ACHN (cell line): ENCODE measurements around the gene MAGI2.

ENCODE experiments used
- DNase-seq: peaks from one replicate; pipeline ENCODE4 v3.0.0-alpha.2; 2015
- in situ Hi-C: cut with HindIII; loops from 2 replicates; pipeline ENCODE4 v1.10.0; 2017; ENCODE audit warnings: low sequenced_read_pairs, low pct_ligation_motif_present, low pct_unique_long_range_greater_than_20kb

Gene MAGI2

DNA sequence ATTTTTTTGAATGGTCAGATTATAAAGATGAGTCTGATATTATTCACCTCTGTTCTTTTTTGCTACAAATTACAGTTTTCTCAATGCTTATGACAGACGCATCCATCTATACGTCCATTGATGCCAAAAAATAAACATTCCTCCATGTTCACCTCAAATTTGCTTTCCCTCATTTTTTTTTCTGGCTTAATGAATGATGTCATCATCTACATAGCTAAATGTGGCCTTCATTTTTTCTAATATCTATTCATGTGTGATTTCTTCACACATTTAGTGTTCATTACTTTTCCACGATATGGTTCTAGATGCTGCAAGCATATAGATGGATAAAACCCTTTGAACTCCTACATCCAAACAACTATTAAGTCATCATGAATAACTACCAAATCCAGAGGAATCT is 163.1 kb downstream of the MAGI2 start:
- no peak for DNase-seq
- in situ Hi-C loops, result loop anchor here (25.0 kb wide), 1 partner anchor 747 kb away; no protein-coding TSS in a partner anchor

DNA sequence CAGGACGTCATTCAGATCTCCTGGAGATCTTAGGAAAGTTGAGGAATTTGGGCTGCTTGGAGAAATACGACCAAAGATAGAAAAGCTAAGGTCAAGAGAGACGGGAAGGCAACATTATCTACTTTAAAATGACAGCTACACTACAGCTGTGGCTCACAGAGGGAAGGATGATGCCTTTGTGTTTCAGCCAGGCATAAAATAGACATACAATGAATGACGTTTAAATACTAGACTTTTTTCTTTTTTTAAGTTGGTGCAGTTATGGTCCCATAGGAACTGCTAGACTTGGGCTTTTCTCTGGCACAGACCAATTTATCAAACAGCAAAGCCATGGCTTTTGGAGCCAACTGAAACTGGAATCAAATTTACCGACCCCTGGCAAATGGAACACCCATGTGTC is 164.8 kb downstream of the MAGI2 start:
- in situ Hi-C loops, result loop anchor here (25.0 kb wide), 1 partner anchor 749 kb away; no protein-coding TSS in a partner anchor
- DNase-seq, result no peak

DNA sequence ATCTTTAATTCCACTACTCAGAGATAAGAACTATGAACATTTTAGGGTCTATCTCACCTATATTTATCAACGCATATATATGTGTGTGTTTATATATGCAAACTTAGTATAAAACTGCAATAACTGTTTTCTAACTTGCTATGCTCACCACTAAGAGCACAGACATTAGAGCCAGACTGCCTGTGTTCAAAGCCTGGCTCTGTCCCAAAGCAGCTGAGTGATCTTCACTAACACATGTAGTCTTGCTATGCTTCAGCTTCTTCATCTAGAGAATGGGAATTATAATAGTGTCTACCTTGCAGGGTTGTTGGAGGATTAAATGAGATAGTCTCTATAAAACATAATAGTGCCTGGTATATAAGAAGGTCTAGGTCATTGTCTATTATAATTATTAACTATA is 165.5 kb downstream of the MAGI2 start:
- no peak for DNase-seq
- in situ Hi-C loops, result loop anchor here (25.0 kb wide), 1 partner anchor 749 kb away; no protein-coding TSS in a partner anchor

DNA sequence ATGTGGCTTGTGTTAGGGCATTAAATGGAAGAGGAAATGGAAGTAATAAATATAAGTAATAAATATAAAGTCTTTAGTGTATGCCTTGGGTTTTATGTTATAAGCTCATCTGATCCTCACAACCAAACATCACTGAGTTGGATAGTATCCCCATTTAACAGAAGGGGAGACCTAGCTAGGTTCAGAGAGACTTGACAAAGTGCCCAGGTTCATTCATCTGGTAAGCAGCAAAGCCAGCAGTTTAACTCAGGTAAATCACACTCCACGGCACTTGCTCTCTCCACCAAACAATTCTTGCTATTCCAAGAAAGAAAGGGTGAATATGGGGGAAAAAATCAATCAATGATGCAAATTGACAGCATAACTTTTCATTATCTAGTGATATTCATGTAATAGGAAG is 167.3 kb downstream of the MAGI2 start:
- DNase-seq, result no peak
- in situ Hi-C loops, result loop anchor here (25.0 kb wide), 1 partner anchor 751 kb away; no protein-coding TSS in a partner anchor

DNA sequence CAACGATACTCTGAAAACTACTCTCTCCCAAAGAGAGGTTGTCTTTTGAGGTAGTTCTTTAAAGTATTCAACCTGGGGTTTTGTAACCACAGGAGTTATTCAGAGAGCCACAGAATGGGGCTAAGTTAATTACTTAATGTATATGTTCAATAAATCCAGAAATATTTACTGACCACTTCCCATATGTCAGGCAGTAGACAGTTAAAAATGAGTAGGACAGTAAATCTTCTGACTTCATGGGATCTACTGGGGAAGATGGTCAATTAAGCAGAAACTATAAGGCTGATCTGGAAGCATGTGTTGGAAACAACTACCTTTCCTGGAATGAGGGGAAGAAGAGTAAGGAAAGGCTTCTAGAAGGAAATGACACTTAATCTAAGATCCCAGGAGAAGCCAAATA is 167.7 kb downstream of the MAGI2 start:
- no peak for DNase-seq
- in situ Hi-C loops, result loop anchor here (25.0 kb wide), 1 partner anchor 752 kb away; no protein-coding TSS in a partner anchor

DNA sequence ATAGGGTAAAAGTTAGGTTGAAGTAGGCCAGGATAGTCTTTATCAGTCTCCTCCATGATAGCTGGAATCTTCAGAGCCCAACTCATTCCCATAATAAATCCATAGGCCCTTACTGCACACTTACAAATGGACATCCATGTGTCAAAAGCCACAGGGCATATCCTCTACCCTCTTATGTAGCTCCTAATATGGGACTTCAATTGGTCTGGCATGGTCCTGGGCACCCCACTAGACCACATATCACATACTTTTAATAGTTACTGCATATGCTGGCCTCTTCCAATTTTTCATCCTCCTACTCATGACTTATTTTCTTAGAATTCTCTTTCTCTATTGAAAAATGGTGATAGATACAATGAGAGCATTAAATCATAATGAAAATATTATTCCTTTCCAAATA is 169.3 kb downstream of the MAGI2 start:
- in situ Hi-C loops, result loop anchor here (25.0 kb wide), 1 partner anchor 753 kb away; no protein-coding TSS in a partner anchor
- no peak for DNase-seq

DNA sequence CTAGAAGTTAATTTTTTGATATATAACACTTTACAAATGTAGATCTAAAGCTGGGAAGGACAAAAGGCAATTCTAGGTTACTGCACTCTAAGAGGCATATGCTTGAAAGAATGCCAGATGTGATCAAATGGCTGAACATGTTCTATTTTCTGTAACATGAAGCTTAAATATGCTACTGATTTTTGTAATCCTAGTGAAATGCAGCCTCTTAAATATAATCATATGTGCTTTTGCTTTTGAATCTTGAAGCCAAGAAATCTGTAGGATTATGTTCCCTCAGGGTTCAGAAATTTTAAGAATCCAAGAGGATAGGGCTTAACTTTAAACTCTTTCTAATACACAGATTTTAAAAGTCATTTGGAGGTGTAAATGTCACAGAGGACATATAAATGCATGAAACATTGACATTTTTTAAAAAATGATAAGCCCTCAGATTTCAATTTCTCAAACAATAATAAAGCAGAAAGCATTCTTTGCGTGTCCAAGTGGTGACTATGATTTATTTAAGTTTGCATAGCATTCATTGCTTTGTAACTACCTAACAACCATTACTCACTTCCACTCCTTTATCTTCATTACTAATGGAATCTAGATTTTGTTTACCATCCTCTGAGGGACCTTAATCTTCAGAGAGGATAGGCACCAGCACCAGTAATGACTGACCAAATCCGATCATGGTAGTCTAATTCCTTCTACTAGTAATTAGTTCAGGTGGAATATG is 170.4 kb downstream of the MAGI2 start:
- in situ Hi-C loops, result loop anchor here (25.0 kb wide), 1 partner anchor 754 kb away; no protein-coding TSS in a partner anchor

DNA sequence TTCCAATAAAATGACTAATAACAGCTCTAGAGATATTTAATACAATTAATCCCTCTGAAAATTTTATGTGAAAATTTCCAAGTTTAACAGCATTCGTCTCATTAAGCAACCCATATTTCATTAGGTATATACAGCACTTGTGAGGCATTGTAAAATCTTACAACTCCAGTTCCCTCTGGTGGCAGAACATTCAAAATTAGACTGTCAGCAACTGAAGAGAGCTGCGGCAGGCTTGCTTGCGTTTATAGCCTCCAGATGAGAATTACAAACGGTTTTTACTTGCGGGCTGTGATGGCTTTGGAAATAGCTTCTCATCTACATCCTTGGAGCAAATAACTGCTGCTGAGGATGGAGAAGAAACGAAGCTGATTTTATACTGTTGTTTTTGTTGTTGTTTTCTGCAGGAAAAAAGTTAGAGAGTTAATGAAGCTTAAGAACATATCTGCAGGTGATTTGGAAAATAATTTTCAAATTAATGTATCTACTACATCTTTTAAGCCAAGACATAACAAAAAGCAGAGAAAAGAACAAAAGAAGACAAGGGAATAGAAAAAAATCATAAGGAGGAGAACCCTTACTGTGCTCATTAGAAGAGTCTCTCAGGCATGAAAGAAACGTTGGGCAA is 171.3 kb downstream of the MAGI2 start:
- peak; percentile 58 for DNase-seq
- in situ Hi-C loops, result loop anchor here (25.0 kb wide), 1 partner anchor 755 kb away; no protein-coding TSS in a partner anchor

More for the DNA sequence above, 170.4 kb downstream of the MAGI2 start:
- DNase-seq, result no peak

DNA sequence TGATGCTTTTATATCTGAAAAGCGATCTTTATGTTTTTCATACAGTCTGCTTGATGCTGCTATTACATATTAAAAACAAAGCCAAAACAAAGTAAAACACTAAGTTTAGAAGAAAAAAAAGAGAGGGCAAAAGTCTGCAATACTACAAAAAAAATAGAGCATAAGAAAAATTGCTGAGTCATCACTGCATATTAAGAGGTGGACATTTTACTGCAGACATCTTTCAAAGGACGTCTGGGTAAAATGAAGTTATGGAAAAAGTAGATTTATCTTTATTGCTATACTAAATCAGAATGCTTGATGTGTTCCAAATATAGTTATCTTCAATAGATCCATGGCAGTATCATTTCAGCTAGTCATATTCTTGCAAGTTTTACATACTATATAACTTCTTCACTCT is 172.0 kb downstream of the MAGI2 start:
- in situ Hi-C loops, result loop anchor here (25.0 kb wide), 1 partner anchor 756 kb away; no protein-coding TSS in a partner anchor
- DNase-seq, result no peak

DNA sequence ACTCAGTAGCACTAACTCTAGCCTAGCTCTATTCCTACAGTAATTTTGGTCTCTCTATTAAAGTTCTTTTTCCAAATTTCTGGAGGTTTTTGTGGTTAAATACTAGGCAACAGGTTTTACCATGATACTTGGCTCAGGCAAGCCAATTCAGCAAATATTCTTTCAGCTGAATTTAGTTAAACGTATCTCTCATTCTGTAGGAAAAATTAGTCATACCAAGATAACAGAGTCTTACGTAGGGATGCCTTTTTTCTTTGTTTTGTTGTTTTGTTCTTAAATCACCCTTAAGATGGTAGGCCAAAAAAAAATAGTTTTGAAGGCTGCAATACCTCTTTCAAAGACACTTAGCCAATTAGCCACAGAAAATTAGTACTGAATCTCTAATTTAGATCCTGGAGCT is 180.5 kb downstream of the MAGI2 start:
- DNase-seq, result no peak
- in situ Hi-C loops, result no loop called here

DNA sequence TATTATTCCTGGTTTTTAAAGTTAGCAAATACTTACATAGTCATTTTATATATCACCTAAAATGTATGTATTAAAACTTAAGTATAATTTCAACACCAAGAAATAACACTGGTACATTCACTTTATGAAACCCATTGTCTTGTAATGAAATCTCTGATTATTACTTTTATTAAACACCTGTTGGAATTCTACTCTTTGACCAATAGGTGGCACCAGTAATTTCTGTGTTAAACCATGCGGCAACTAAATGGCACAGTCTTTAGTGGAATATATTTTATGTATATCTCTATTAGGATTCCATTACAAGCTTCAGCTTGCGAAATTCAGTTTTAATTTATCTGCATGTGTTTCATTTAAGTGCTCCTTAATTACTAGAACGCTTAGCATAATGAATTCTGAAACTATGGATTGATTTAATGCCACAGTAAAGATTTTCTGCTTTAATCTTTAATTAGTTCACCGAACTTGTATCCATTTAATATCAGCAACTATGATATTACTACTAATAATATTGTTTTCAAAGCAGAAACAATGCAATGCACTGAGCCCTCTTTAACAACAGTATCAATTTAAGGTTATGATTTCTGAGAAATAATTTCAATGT is 181.3 kb downstream of the MAGI2 start:
- DNase-seq, result peak; percentile 75
- in situ Hi-C loops, result no loop called here

DNA sequence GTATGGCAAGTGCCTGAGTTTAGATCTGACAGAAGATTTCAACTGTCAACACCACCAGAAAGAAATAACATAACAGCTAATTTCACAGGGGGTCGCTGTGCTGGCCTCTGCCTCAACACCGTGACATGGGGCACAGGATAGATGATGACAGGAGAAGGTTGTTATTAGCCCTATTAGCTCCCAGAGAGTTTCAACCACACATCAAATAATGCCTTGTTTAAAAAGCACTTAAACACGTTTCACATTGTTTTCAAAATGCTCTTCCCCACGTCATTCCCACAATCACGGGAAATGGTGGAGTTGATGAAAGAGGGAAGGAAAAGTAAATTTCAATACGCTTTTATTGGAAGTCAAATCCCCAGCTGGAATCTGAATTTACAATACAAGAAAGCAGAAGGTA is 184.7 kb downstream of the MAGI2 start:
- DNase-seq, result no peak

DNA sequence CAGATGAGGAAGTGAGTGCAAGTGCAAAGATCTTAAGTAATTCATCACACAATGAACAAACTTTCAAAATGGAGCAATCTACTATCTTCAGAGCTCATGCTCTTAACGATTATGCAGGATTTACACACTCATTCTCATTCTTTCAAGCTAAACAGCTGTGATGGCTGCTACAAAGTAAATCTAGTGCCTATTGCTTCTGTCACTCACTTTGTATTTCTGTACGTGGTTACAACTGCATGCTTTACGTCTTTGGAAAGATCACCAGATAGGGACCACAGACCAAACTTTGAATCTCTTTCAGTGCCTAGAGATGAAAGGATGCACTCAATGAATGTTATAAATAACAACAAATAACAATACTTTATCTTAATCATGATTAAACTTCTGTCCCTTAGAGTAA is 194.6 kb downstream of the MAGI2 start:
- in situ Hi-C loops, result no loop called here
- no peak for DNase-seq

More for the DNA sequence above, 184.7 kb downstream of the MAGI2 start:
- in situ Hi-C loops, result no loop called here

DNA sequence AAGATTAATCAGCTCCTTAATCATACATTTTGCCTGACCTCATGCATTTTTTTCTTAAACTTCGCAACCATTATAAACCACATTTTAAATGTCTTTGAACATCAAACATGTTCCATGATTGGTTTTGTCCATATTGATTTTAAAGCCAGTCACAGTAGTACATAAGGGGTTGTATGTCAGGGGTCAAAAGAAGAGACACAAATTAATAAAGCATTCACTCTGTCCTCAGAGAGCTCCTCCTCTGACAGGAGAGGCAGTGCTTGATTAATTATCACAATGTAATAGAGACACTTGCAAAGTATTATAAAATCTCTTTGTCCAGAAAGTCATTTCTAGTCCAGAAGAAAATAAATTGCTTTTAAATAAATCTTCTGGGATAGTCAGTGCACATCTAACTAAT is 195.5 kb downstream of the MAGI2 start:
- in situ Hi-C loops, result no loop called here
- no peak for DNase-seq

DNA sequence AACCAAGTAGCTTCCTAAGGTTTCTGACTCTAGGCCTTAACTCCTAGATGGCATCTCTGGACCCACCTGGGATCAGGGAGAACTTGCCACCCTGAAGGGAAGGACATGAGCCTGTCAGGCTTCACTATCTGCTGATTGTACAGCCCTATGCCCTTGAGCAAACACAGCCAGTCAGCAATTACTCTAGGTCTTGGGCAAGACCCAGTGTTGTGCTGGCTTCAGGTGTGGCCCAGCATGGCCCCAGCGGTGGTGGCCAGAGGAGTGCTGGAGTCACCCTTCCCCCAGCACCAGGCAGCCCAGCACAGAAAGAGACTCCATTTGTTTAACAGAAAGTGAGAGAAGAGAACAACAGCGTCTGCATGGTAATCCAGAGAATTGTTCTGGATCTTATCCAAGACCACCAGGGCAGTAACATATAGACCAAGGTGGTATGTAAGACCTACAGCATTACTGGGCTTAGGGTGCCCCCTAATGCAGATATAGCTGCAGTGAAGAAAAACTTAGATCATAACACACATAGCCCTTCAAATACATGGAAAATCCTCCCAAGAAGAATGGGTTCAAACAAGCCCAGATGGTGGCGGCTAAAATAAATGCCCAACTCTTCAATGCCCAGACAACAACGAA is 207.7 kb downstream of the MAGI2 start:
- in situ Hi-C loops, result no loop called here
- DNase-seq, result peak; percentile 21

DNA sequence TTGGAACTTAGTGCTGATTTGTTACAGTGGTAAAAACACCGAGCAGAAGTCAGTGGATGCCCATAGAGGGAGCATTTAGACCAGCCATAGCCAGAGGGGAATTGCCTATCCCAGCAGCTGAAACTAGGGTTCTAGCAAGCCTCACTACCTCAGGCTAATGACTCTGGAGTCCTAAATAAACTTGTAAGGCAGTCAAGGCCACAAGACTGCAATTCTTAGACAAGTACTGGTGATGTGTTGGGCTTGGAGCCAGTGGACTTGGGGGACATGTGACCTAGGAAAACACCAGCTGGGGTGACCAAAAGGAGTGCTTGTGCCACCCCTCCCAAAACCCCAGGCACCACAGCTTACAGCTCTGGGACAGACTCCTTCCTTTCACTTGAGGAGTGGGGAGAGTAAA is 209.0 kb downstream of the MAGI2 start:
- in situ Hi-C loops, result no loop called here
- DNase-seq, result no peak

DNA sequence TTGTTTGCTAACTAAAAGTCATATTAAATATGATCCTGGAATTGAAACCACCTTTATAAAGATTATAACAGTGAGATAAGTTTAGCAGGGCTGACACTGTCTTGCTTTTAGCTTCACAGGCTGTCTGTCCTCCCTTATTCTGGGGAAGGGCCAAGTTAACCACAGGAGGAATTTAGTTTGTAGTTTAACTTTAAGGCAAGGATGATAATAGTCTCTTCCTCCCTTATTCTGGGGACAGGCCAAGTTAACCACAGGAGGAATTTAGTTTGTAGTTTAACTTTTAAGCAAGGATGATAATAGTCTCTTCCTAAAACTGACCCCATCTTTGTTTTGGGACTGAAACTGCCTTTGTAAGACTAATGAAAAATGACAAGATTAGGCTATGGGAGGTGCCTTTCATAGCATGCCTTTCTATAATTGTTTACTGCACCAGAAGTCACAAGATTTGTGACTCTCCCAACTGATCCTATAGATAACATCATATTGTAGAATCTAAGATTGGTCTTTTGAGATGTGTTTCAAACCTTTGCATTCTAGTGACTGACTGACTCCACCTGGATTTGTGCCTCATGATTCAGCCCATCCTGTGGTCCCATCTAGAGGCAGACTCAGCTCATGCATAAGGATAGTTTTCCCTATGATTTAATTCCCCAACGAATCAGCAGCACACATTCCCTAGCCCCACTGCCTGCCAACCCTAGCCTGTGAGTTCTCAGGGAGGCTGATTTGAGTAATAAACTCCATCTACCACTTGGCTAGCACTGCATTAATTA is 212.0 kb downstream of the MAGI2 start:
- in situ Hi-C loops, result no loop called here
- DNase-seq, result peak; percentile 64

DNA sequence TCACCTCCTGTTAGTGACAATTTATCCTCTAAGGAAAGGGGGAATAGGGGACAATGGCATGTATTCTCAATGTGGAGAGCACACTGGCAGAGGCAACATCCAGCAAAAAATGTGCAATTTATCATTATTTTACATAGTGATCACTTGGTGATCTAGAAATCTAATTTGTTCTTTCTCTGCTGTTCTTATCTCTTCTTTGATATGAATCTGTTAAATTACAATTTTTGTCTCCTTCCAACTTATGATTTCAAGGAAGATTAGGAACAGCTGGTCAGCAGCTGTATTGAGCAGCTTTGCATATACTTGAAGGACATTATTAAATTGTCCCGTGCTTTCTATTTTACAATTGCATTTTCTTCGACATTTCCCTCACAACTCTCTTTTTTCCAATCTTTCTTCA is 213.1 kb downstream of the MAGI2 start:
- no peak for DNase-seq
- in situ Hi-C loops, result no loop called here
